ENCODE results near the gene NDUFS8. TPM values are rescaled to one million over a fixed set of nuclear protein-coding genes. Genes with fewer than 3 reads are reported as not detected.

The NDUFS8 gene
- total RNA-seq, 1 donor from 2014 or later: 144 TPM

GRCh38 chr11:68032003-68032402 is 1.5 kb downstream of the NDUFS8 start:
- no peaks in the 10 kb centered on the region for H3K36me3 Mint-ChIP-seq (ENCODE audit: low read depth, unreplicated experiment)
- peaks cover 14% of the 10 kb centered on the region for H3K27me3 Mint-ChIP-seq (ENCODE audit: unreplicated experiment)
- H3K4me3 Mint-ChIP-seq (ENCODE audit: unreplicated experiment): peak overlapping the region; percentile 84
- no peak for TF ChIP-seq CTCF (IDR thresholded peaks at IDR 0.05; ENCODE audit: unreplicated experiment)
- no peaks in the 10 kb centered on the region for H3K9me3 Mint-ChIP-seq (ENCODE audit: unreplicated experiment)
- H3K4me1 Mint-ChIP-seq (ENCODE audit: unreplicated experiment): peaks cover 20% of the 10 kb centered on the region
- no peak for DNase-seq (ENCODE audit: low spot score)
- no peak overlapping the region for H3K27ac Mint-ChIP-seq (ENCODE audit: unreplicated experiment)

GRCh38 chr11:68032997-68033707 is 2.7 kb downstream of the NDUFS8 start:
- Mint-ChIP-seq H3K36me3 (ENCODE audit: low read depth, unreplicated experiment) (no peaks in the 10 kb centered on the region), H3K27me3 (ENCODE audit: unreplicated experiment) (peaks cover 16% of the 10 kb centered on the region), H3K4me1 (ENCODE audit: unreplicated experiment) (peaks cover 28% of the 10 kb centered on the region), H3K9me3 (ENCODE audit: unreplicated experiment) (no peaks in the 10 kb centered on the region), H3K4me3 (ENCODE audit: unreplicated experiment) (no peak overlapping the region), H3K27ac (ENCODE audit: unreplicated experiment) (no peak overlapping the region)
- no peak for TF ChIP-seq CTCF (IDR thresholded peaks at IDR 0.05; ENCODE audit: unreplicated experiment)
- no peak for DNase-seq (ENCODE audit: low spot score)

GRCh38 chr11:68033708-68034045 is 3.2 kb downstream of the NDUFS8 start:
- Mint-ChIP-seq H3K4me1 (ENCODE audit: unreplicated experiment) (peaks cover 28% of the 10 kb centered on the region), H3K27ac (ENCODE audit: unreplicated experiment) (no peak overlapping the region), H3K4me3 (ENCODE audit: unreplicated experiment) (no peak overlapping the region), H3K36me3 (ENCODE audit: low read depth, unreplicated experiment) (no peaks in the 10 kb centered on the region), H3K27me3 (ENCODE audit: unreplicated experiment) (peaks cover 13% of the 10 kb centered on the region), H3K9me3 (ENCODE audit: unreplicated experiment) (no peaks in the 10 kb centered on the region)
- TF ChIP-seq CTCF (IDR thresholded peaks at IDR 0.05; ENCODE audit: unreplicated experiment): no peak
- no peak for DNase-seq (ENCODE audit: low spot score)

GRCh38 chr11:68035266-68035876 is 4.9 kb downstream of the NDUFS8 start:
- Mint-ChIP-seq H3K27me3 (ENCODE audit: unreplicated experiment) (peaks cover 15% of the 10 kb centered on the region), H3K9me3 (ENCODE audit: unreplicated experiment) (no peaks in the 10 kb centered on the region), H3K4me3 (ENCODE audit: unreplicated experiment) (no peak overlapping the region), H3K36me3 (ENCODE audit: low read depth, unreplicated experiment) (no peaks in the 10 kb centered on the region), H3K4me1 (ENCODE audit: unreplicated experiment) (peaks cover 19% of the 10 kb centered on the region), H3K27ac (ENCODE audit: unreplicated experiment) (no peak overlapping the region)
- TF ChIP-seq CTCF (IDR thresholded peaks at IDR 0.05; ENCODE audit: unreplicated experiment): no peak
- no peak for DNase-seq (ENCODE audit: low spot score)

- no peak for DNase-seq (ENCODE audit: low spot score)
- H3K36me3 Mint-ChIP-seq (ENCODE audit: low read depth, unreplicated experiment): no peaks in the 10 kb centered on the region
- H3K27me3 Mint-ChIP-seq (ENCODE audit: unreplicated experiment): peaks cover 12% of the 10 kb centered on the region
- TF ChIP-seq CTCF (IDR thresholded peaks at IDR 0.05; ENCODE audit: unreplicated experiment): no peak
- no peak overlapping the region for H3K4me3 Mint-ChIP-seq (ENCODE audit: unreplicated experiment)
- H3K4me1 Mint-ChIP-seq (ENCODE audit: unreplicated experiment): peaks cover 21% of the 10 kb centered on the region
- H3K27ac Mint-ChIP-seq (ENCODE audit: unreplicated experiment): no peak overlapping the region
- no peaks in the 10 kb centered on the region for H3K9me3 Mint-ChIP-seq (ENCODE audit: unreplicated experiment)
Measured at GRCh38 chr11:68036141-68036716, 5.7 kb downstream of the NDUFS8 start.

Data from endothelial cell (in vitro differentiated cells).